Measurements from ENCODE around the gene NUBP1.
"Not testable (repeated sequence)": the region's sequence is repeated elsewhere in the genome, so short reads cannot be mapped to it uniquely, and the experiment has no call there.

NUBP1 gene

GRCh38 chr16:10740845-10741208, 2.8 kb upstream of the NUBP1 start:
- no peaks in the 10 kb centered on the region for H4K20me1 ChIP-seq (ENCODE audit: insufficient read depth)
- H3K4me1 ChIP-seq (ENCODE audit: low read depth, poor library complexity, severe bottlenecking), result peaks cover 77% of the 10 kb centered on the region
- no peaks in the 10 kb centered on the region for H3K27me3 ChIP-seq (ENCODE audit: insufficient read depth, low read depth)
- no peak overlapping the region for H3K4me2 ChIP-seq
- no peak overlapping the region for H2AFZ ChIP-seq (ENCODE audit: low read depth)
- H3K27ac ChIP-seq, result no peak overlapping the region
- no peak overlapping the region for H3K9ac ChIP-seq
- no peaks in the 10 kb centered on the region for H3K36me3 ChIP-seq (ENCODE audit: insufficient read depth)
- H3K4me3 ChIP-seq (IDR thresholded peaks at IDR 0.05; ENCODE audit: insufficient read depth, low read depth, low read length), result no peak overlapping the region
- TF ChIP-seq CTCF (conservative IDR thresholded peaks at IDR 0.05; ENCODE audit: low read depth, low read length), result no peak
- H3K79me2 ChIP-seq (ENCODE audit: insufficient read depth, low read depth), result no peaks in the 10 kb centered on the region

GRCh38 chr16:10741249-10741648, 2.4 kb upstream of the NUBP1 start:
- not testable (repeated sequence) for H3K27ac ChIP-seq; H3K36me3 ChIP-seq (ENCODE audit: insufficient read depth)

GRCh38 chr16:10741844-10742243, 1.8 kb upstream of the NUBP1 start:
- Histone ChIP-seq H2AFZ (ENCODE audit: low read depth) (no peak overlapping the region), H3K4me2 (no peak overlapping the region), H3K27me3 (ENCODE audit: insufficient read depth, low read depth) (no peaks in the 10 kb centered on the region), H3K9ac (no peak overlapping the region), H3K27ac (no peak overlapping the region), H3K79me2 (ENCODE audit: insufficient read depth, low read depth) (no peaks in the 10 kb centered on the region), H3K36me3 (ENCODE audit: insufficient read depth) (no peaks in the 10 kb centered on the region), H3K4me3 (IDR thresholded peaks at IDR 0.05; ENCODE audit: insufficient read depth, low read depth, low read length) (no peak overlapping the region), H4K20me1 (ENCODE audit: insufficient read depth) (no peaks in the 10 kb centered on the region), H3K4me1 (ENCODE audit: low read depth, poor library complexity, severe bottlenecking) (peaks cover 78% of the 10 kb centered on the region)
- TF ChIP-seq CTCF (conservative IDR thresholded peaks at IDR 0.05; ENCODE audit: low read depth, low read length), result no peak

More at GRCh38 chr16:10741249-10741648, 2.4 kb upstream of the NUBP1 start:
- H3K79me2 ChIP-seq (ENCODE audit: insufficient read depth, low read depth); H2AFZ ChIP-seq (ENCODE audit: low read depth); H3K4me2 ChIP-seq; H3K27me3 ChIP-seq (ENCODE audit: insufficient read depth, low read depth); H3K9ac ChIP-seq; H3K4me3 ChIP-seq (IDR thresholded peaks at IDR 0.05; ENCODE audit: insufficient read depth, low read depth, low read length); H4K20me1 ChIP-seq (ENCODE audit: insufficient read depth): not testable (repeated sequence)
- peaks cover 81% of the 10 kb centered on the region for H3K4me1 ChIP-seq (ENCODE audit: low read depth, poor library complexity, severe bottlenecking)

- H3K4me2 ChIP-seq, result peak overlapping the region; percentile 81
- H3K4me1 ChIP-seq (ENCODE audit: low read depth, poor library complexity, severe bottlenecking), result peaks cover 70% of the 10 kb centered on the region
- TF ChIP-seq CTCF (conservative IDR thresholded peaks at IDR 0.05; ENCODE audit: low read depth, low read length), result no peak
- H4K20me1 ChIP-seq (ENCODE audit: insufficient read depth), result no peaks in the 10 kb centered on the region
- H3K27me3 ChIP-seq (ENCODE audit: insufficient read depth, low read depth), result no peaks in the 10 kb centered on the region
- H3K27ac ChIP-seq, result peak overlapping the region; percentile 74
- H3K36me3 ChIP-seq (ENCODE audit: insufficient read depth), result no peaks in the 10 kb centered on the region
- H3K4me3 ChIP-seq (IDR thresholded peaks at IDR 0.05; ENCODE audit: insufficient read depth, low read depth, low read length), result no peak overlapping the region
- peak overlapping the region; percentile 79; the same call in 1 of the 2 replicates for H3K9ac ChIP-seq
- H2AFZ ChIP-seq (ENCODE audit: low read depth), result peak overlapping the region; percentile 63; the same call in 1 of the 2 replicates
- H3K79me2 ChIP-seq (ENCODE audit: insufficient read depth, low read depth), result no peaks in the 10 kb centered on the region
Observed at GRCh38 chr16:10743227-10743609, 424 bp upstream of the NUBP1 start.

- Histone ChIP-seq H3K27ac (peak overlapping the region; percentile 41), H4K20me1 (ENCODE audit: insufficient read depth) (no peaks in the 10 kb centered on the region), H3K36me3 (ENCODE audit: insufficient read depth) (no peaks in the 10 kb centered on the region), H3K9ac (peak overlapping the region; percentile 12; the same call in 1 of the 2 replicates), H3K4me2 (peak overlapping the region; percentile 61), H3K4me1 (ENCODE audit: low read depth, poor library complexity, severe bottlenecking) (peaks cover 70% of the 10 kb centered on the region), H3K79me2 (ENCODE audit: insufficient read depth, low read depth) (no peaks in the 10 kb centered on the region), H3K27me3 (ENCODE audit: insufficient read depth, low read depth) (no peaks in the 10 kb centered on the region), H3K4me3 (IDR thresholded peaks at IDR 0.05; ENCODE audit: insufficient read depth, low read depth, low read length) (no peak overlapping the region), H2AFZ (ENCODE audit: low read depth) (peak overlapping the region; percentile 24; the same call in 1 of the 2 replicates)
- no peak for TF ChIP-seq CTCF (conservative IDR thresholded peaks at IDR 0.05; ENCODE audit: low read depth, low read length)
Observed at GRCh38 chr16:10744370-10745030, 858 bp downstream of the NUBP1 start.
